ENCODE data around the gene TMEM119.
"Not testable (repeated sequence)": the region's sequence is repeated elsewhere in the genome, so short reads cannot be mapped to it uniquely, and the experiment has no call there.

Gene TMEM119

GRCh38 chr12:108581311-108582227 is 16.3 kb downstream of the TMEM119 start:
- DNase-seq, result no peak

GRCh38 chr12:108580531-108580930 is 17.4 kb downstream of the TMEM119 start:
- DNase-seq, result no peak

- no peak for DNase-seq
Observed at GRCh38 chr12:108578813-108579212, 19.1 kb downstream of the TMEM119 start.

GRCh38 chr12:108578264-108578663 is 19.6 kb downstream of the TMEM119 start:
- DNase-seq, result no peak

- no peak for DNase-seq
Observed at GRCh38 chr12:108577458-108577857, 20.4 kb downstream of the TMEM119 start.

DNA sequence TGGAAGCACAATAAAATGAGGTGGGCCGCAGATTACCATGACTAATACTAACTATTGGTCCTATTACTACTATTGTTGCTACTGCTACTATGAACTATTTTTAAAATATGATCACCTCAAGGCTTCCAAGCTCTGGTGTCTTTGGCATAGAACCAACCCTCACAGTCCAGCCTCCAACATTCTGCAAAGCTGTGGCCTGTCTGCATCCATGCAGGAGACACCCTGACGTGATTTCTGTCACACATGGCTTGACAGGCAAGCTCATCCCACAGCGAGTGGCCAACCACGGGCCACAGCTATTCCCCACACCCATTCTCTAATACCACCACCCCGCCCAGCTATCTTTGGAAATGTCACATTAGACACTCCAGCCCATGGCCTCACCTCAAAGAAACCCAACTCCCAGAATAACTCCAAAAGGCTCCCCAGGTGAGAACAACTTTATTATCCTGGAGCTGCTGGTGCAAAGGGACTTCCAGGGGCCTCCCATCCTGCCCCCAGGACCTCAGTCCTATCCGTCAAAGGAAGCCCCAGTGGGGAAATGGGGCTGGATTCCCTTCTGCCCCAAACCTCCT is 21.1 kb downstream of the TMEM119 start:
- no peak for DNase-seq

DNA sequence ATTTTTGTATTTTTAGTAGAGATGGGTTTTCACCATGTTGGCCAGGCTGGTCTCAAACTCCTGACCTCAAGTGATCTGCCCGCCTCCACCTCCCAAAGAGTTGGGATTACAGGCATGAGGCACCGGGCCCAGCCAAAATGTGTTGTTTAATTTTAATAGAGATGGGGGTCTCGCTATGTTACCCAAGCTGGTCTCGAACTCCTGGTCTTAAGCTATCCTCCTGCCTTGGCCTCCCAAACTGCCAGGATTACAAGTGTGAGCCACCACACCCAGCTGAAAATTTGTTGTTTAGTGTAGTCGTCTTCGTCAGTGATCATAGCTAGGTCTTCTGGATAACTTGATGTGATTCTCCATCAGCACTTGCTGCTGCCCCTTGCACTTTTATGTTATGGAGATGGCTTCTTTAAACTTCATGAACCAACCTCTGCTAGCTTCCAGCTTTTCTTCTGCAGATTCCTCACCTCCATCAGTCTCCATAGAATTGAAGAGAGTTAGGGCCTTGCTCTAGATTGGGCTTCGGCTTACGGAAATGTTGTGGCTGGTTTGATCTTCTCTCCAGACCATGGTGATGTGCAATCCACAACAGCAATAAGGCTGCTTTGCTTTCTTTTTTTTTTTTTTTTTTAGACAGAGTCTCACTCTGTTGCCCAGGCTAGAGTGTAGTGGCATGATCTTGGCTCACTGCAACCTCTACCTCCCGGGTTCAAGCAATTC is 22.5 kb downstream of the TMEM119 start:
- no peak for DNase-seq

DNA sequence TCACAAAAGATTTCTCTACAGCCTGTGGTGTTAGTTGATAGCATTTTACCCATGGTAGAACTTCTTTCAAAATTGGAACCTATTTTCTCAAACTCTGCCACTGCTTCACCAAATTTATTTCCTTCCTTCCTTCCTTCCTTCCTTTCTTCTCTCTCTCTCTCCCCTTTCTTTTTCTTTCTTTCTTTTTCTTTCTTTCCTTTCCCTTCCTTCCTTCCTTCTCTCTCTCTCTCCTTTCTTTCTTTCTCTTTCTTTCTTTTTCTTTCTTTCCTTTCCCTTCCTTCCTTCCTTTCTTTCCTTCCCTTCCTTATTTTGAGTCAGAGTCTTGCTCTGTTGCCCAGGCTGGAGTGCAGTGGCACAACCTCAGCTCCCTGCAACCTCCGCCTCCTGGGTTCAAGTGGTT is 23.6 kb downstream of the TMEM119 start:
- DNase-seq, result not testable (repeated sequence)

- no peak for DNase-seq
Observed at GRCh38 chr12:108573317-108573716, 24.6 kb downstream of the TMEM119 start.

DNA sequence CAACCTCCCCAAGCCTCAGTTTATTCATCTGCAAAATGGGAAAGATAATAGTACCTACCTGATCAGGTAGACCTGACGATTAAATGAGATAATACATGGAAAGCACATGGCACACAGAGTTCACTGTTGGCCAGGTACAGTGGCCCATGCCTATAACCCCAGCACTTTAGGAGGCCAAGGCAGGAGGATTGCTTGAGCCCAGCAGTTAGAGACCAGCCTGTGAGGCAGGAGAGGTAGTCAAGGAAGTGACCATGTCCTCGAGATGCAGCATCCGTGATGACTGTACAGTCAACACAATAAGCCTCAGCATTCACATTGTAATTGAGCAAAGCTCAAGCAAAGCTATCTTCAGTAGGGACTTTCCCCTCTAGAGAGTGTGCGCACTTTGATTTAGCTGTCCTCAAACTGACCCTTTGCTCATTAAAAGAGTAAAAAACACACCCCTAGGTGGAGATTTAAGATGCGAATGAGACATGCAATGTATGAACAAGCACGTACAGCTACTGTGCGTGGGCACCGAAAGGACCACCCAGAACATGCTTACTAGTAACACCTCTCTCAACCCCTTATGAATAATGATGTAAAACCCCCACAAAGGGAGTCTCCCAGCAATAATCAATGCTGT is 25.6 kb downstream of the TMEM119 start:
- DNase-seq, result no peak

- DNase-seq, result no peak
Observed at GRCh38 chr12:108571609-108572165, 26.2 kb downstream of the TMEM119 start.

DNA sequence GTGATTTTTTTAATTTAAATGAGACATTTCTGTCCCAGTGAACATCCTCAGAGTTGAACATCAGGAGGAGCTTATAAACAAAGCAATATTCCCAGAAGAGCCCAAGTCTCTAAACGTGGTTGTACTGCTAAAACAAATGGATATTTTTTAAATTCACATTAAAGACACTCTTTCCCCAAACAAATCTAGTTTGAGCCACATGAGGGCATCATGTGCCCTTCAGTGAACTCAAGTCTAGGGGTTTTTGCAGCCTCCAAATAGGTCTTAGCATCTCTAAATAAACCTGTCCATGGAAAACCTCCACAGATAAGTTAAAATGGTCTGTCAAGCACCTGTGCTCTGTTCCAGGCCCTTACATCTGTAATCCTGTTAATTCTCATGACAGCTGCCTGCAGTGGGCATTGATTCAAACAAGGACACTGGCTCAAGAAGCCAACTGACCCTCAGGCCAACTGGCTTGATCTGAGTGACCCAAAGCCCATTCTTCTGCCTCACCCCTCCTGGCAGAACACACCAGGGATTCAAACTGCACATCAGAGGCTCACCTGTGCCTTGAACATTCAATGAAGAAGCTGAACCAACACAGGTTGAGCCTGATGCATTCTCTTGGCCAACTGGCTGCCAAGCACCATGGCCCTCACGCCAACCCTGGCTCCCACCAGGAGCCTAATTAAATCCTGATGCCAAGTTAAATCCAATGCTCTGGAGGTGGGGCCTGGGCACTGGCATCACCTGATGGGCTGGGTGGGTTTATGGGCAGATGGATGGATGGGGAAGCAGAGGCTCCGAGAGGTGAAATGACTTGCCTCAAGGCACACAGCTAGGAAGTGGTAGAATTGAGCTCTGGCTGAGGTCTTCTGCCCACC is 26.9 kb downstream of the TMEM119 start:
- no peak for DNase-seq

GRCh38 chr12:108568338-108569154 is 29.3 kb downstream of the TMEM119 start:
- DNase-seq, result peak; percentile 81

DNA sequence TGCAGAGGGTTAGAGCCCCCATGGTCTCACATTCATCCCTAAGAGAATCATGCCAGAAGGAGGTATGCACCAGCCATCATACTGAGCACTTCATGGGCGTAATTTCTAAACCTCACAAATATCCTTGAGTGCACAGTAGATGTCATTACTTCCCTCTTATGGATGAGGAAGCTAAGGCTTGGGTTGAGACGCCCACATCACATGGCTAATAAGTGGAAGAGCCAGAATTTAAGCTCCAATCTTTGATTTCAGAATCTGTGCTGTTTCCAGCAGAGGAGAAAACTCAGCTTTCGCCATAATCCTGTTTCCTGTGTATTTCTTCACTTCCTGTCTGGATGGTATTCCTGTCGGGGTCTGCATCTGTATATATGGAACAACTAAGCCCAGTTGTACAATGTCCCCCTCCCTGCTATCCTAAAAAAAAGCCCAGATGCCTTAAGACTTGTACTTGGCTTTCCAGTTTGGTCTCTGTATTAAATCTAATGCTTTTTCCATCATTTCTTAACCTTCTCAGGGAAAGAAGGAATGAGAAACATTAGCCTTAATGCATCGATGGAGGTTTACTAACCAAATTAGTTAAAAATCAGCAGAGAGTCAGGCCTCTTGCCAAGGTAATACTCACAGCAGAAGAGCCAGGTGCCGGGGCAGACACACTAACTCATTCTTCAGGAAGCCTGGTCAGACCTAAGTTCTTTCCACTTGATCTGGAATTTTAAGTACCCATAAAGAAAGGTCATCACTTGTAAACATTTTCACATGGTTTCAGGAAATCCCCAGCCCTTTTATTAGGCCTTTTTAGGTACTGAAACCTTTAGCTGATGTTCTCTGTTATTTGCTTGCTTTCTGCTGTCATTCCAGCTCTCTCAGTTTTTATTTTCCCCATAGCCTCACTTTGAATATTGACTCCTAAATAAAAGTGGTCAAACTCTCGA is 30.2 kb downstream of the TMEM119 start:
- DNase-seq, result no peak

DNA sequence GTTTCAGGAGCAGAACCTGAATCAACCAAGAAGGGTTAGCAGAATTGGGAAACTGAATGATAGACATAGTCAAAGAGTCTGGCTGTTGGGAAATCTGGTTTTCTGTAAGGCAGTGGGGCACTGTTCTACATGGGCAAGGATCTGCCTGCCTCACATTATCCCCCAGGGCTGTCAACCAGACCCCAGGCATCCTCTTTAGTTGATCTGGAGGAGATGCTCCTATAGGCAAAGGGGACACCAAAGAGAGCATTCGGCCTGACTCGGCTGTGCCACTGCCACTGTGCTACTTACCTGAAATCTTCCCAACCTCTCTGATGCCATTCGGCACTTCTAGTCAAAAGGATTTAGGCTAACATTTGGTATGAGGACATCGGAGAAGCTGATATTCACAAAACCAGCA is 31.4 kb downstream of the TMEM119 start:
- no peak for DNase-seq

- DNase-seq, result no peak
Observed at GRCh38 chr12:108565976-108566375, 31.9 kb downstream of the TMEM119 start.

DNA sequence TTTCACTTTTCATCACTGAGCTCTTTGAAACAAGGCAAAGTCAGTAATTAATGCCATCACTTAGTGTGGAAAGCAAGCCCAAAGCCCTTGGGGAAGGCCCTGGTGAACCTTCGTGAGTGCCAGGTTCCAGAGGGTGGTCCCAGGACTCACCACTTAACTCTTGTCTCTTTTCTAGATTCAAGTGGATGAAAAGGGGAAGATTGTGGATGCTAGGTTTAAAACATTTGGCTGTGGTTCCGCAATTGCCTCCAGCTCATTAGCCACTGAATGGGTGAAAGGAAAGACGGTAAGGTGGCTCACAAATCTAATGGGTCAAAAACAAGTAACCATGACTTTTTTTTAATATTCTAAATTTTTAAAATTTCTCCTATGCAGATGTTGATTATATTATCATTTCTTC is 32.7 kb downstream of the TMEM119 start:
- DNase-seq, result no peak

DNA sequence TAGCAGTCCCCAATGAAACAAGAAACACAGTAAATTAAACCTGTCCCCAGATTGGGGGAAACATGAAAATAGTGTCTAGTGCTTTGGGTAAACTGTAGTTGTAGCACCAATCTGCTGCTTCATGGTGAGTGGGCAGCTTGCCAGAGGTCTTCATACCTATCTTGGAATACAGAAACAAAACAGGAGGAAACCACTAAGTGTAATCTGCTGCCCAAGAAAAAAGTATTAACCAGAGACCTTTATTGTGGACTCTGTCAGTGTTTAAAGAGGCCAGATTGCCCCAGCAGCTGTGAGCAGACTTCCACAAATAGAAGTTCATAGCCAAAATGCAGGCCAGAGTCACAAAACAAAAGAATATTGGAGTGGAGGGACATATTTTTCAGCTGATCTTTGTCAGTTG is 33.2 kb downstream of the TMEM119 start:
- no peak for DNase-seq

DNA sequence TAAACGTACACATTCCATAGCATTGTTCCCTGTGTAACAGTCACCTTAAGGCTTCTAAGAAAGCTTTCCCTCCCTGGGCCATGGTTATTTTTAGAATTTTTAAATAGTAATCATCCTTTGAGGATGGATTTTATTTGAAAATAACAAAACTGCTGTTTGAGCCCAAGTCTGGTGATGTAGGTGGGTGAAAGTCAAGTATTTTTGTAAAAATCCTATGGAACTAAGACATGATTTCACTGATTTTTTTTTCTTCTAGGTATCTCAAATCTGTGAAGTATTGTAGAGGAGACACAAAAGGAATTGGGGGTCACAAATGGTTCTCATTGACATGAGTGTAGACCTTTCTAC is 34.1 kb downstream of the TMEM119 start:
- no peak for DNase-seq

Data from NCI-H187 treated with DMSO at 0.1 percent for 48 hours (cell line).